Measurements from ENCODE around the gene FBXL15.

The FBXL15 gene

DNA sequence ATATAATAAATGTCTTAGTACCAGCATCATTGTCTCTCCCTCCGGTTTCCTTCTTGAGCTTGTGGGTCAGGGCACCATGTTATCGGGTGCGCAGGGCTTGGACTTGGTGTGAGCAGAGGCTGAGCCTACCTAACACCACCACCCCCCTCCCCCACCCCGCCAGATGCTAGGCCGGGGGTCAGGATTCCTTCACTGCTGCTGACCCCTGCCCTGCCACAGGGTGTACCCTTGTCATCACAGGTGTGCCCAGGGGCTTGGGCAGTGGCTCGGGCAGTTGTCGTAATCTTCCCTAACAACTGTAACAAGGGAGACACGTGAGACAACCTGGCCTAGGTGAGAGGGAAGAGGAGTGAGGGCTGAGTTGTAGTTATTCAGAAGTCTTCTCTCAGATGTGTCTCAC, 37.8 kb upstream of the FBXL15 start:
- H3K4me3 ChIP-seq (replicated peaks; ENCODE audit: low read depth, low read length): no peak overlapping the region
- no peak for DNase-seq (ENCODE audit: low read depth)
- no peak for TF ChIP-seq CTCF (IDR thresholded peaks at IDR 0.05; ENCODE audit: low read length, missing control alignments)

DNA sequence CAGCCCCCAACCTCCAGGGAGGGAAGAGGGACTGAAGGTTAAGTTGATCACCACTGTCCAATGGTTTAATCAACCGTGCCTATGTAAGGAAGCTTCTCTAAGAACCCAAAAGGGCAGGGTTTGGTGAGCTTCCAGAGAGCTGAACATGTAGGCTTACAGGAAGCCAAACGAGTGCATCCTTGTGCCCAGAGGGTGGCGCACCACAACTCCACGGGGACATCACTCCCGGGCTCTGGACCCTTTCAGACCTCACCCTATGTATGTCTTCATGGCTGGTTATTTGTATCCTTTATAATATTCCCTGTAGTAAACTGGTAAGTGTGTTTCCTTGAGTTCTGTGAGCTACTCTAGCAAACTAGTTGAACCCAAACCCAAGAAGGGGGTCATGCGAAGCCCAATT, 36.6 kb upstream of the FBXL15 start:
- H3K4me3 ChIP-seq (replicated peaks; ENCODE audit: low read depth, low read length): no peak overlapping the region
- peak; percentile 42 for DNase-seq (ENCODE audit: low read depth)
- TF ChIP-seq CTCF (IDR thresholded peaks at IDR 0.05; ENCODE audit: low read length, missing control alignments): peak; percentile 37

DNA sequence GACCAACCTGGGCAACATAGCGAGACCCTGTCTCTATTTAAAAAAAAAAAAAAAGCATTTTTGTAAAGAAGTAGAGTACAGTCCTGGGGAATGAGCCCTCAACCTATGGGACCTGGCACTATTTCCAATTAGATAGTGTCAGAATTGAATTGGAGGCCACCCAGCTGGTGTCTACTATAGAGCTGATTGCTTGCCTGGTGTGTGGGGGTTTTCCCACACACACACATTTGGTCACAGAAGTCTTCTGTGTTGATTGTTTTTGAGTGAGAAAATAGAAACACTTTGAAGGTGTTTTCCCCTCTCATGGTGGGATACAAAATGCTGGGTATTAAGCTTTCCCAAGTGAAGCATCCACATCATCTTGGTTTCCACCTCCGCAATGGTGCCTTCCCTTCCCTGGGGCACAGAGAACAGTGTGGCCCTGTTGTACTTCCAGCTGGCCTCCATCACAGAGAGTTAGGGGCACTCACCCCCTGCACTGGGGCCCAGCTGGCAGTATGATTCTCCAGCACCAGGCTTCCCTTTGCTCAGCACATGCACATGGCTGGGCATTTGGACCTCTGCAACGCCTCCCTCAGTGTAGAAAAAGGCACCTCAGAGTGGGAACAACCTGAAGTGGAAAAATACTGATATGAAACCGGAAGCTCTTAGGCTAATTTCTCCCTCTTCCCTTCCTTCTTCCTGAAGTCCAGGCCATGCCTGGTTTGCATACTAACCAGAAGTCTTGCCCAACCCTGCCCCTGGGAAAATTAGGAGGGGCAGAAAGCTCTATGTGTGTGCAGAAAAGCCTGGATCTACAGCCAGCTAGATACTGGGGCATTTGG, 35.8 kb upstream of the FBXL15 start:
- no peak for TF ChIP-seq CTCF (IDR thresholded peaks at IDR 0.05; ENCODE audit: low read length, missing control alignments)
- H3K4me3 ChIP-seq (replicated peaks; ENCODE audit: low read depth, low read length): no peak overlapping the region
- DNase-seq (ENCODE audit: low read depth): peak; percentile 70

DNA sequence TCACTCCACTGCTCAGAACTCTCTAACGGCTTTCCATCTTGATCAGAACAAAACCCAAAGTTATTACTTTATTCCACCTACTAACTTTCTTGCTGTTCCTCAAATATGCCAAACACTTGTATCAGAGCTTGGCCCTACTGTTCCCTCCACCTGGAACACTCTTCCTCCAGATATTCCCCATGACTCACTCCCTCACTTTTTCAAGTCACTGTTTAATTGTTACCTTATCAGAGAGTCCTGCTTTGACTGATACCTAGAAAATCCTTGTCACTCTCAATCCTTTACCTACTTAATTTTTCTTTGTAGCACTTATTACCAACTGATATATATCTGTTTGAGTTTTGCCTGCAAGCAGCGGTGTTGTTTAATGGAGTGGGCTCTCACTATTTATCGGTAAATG, 30.7 kb upstream of the FBXL15 start:
- H3K4me3 ChIP-seq (replicated peaks; ENCODE audit: low read depth, low read length): no peak overlapping the region
- TF ChIP-seq CTCF (IDR thresholded peaks at IDR 0.05; ENCODE audit: low read length, missing control alignments): no peak
- no peak for DNase-seq (ENCODE audit: low read depth)

DNA sequence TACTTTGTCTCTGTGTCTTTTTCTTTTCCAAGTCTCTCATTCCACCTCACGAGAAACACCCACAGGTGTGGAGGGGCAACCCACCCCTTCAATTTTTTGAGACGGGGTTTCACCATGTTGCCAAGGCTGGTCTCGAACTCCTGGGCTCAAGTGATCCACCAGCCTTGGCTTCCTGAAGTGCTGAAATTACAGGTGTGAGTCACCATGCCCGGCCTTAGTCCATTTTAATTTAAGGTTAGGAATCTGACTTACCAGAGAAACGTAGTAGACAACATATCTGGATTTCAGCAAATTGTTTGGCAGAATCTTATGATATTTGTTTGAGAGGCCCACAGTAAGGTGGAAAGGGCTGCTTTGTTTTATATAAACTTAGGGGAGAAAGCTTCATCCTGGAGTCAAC, 28.3 kb upstream of the FBXL15 start:
- H3K4me3 ChIP-seq (replicated peaks; ENCODE audit: low read depth, low read length): no peak overlapping the region
- DNase-seq (ENCODE audit: low read depth): no peak
- no peak for TF ChIP-seq CTCF (IDR thresholded peaks at IDR 0.05; ENCODE audit: low read length, missing control alignments)

DNA sequence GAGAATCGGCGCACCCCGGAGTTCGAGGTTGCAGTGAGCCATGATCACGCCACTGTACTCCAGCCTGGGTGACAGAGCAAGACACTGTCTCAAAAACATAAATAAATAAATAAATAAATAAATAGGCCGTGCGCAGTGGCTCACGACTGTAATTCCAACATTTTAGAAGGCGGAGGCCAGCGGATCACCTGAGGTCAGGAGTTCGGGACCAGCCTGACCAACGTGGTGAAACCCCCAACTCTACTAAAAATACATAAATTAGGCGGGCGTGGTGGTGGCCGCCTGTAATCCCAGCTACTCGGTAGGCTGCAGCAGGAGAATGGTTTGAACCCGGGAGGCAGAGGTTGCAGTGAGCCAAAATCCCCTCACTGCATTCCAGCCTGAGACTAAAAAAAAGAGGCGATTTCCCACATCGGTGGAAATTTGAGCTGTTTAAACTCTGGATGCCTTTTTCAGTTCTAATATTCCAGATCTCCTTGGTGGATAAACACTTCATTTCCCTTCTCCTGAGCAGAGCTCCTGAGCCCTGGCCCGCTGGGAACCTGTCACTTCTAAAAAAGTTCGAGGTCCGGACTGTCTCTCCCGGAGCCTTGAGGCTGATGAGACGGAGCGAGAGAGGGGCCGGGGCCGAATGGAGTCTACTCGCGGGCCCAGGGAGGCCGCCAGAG, 27.1 kb upstream of the FBXL15 start:
- peak; percentile 72 for TF ChIP-seq CTCF (IDR thresholded peaks at IDR 0.05; ENCODE audit: low read length, missing control alignments)
- DNase-seq (ENCODE audit: low read depth): no peak
- peak overlapping the region; percentile 75 for H3K4me3 ChIP-seq (replicated peaks; ENCODE audit: low read depth, low read length)
